UCSD-AML1 (cell line): ENCODE results near the gene STK11IP.

Experiments used
- DNase-seq: peaks from one replicate; lab custom pipeline; 2025; ENCODE audit not compliant: unreplicated experiment; lab: John Stamatoyannopoulos, UW

Gene STK11IP

GRCh38 chr2:219633276-219634065 lies 35.8 kb downstream of the STK11IP start:
- no peak for DNase-seq

- no peak for DNase-seq
Measured at GRCh38 chr2:219634171-219634940, 36.7 kb downstream of the STK11IP start.

GRCh38 chr2:219634951-219635751 lies 37.5 kb downstream of the STK11IP start:
- no peak for DNase-seq

GRCh38 chr2:219636144-219636915 lies 38.7 kb downstream of the STK11IP start:
- DNase-seq, result no peak

- DNase-seq, result no peak
Measured at GRCh38 chr2:219636941-219637841, 39.5 kb downstream of the STK11IP start.

GRCh38 chr2:219637842-219638185 lies 40.2 kb downstream of the STK11IP start:
- no peak for DNase-seq

GRCh38 chr2:219638217-219638947 lies 40.7 kb downstream of the STK11IP start:
- DNase-seq, result no peak

- DNase-seq, result no peak
Measured at GRCh38 chr2:219638948-219639755, 41.5 kb downstream of the STK11IP start.

- DNase-seq, result no peak
Measured at GRCh38 chr2:219641390-219642068, 43.9 kb downstream of the STK11IP start.

- no peak for DNase-seq
Measured at GRCh38 chr2:219642069-219642454, 44.4 kb downstream of the STK11IP start.

GRCh38 chr2:219642465-219643083 lies 44.9 kb downstream of the STK11IP start:
- peak; percentile 93 for DNase-seq

- DNase-seq, result no peak
Measured at GRCh38 chr2:219643084-219643473, 45.4 kb downstream of the STK11IP start.

- peak; percentile 20 for DNase-seq
Measured at GRCh38 chr2:219643788-219644398, 46.2 kb downstream of the STK11IP start.

- DNase-seq, result no peak
Measured at GRCh38 chr2:219644801-219645480, 47.3 kb downstream of the STK11IP start.

- DNase-seq, result no peak
Measured at GRCh38 chr2:219645631-219646527, 48.2 kb downstream of the STK11IP start.
